MCF 10A (cell line): ENCODE results near the gene PTPRN2. TPM values are rescaled to one million over a fixed set of nuclear protein-coding genes. Genes with fewer than 3 reads are reported as not detected.

Experiments used
- BruUV-seq: library from RNA; stranded (reverse); fragments of 400-500 nt; replicated peaks from 2 replicates; lab custom pipeline; 2021; lab: Mats Ljungman, UMichigan
- CTCF ChIA-PET: fragments of 300-600 bp; sonication (Branson Sonifier 250); formaldehyde crosslinking; extraction: SDS; loops from one replicate; lab custom pipeline; 2021; ENCODE audit warnings: antibody characterized with exemption, inconsistent platforms; lab: Yijun Ruan, JAX
- POLR2A ChIA-PET: fragments of 300-600, 350-650 bp; sonication (Branson Sonifier 250); formaldehyde crosslinking; extraction: SDS; loops from one replicate; lab custom pipeline; 2020; ENCODE audit warnings: antibody characterized with exemption, inconsistent platforms; lab: Yijun Ruan, JAX
- DNase-seq: peaks from one replicate; pipeline ENCODE4 v3.0.0-alpha.2; 2018; ENCODE audit not compliant: unreplicated experiment
- H3K27ac Mint-ChIP-seq: one replicate; pipeline ENCODE4 v1.8.0; 2022; ENCODE audit warnings: mild to moderate bottlenecking, low read depth, mixed read lengths; ENCODE audit not compliant: unreplicated experiment
- H3K27me3 Mint-ChIP-seq: one replicate; pipeline ENCODE4 v1.8.0; 2022; ENCODE audit warnings: mixed read lengths; ENCODE audit not compliant: insufficient read depth, unreplicated experiment
- H3K36me3 Mint-ChIP-seq: one replicate; pipeline ENCODE4 v1.8.0; 2022; ENCODE audit warnings: mild to moderate bottlenecking, moderate library complexity, mixed read lengths; ENCODE audit not compliant: insufficient read depth, unreplicated experiment
- H3K4me1 Mint-ChIP-seq: one replicate; pipeline ENCODE4 v1.8.0; 2022; ENCODE audit warnings: mixed read lengths; ENCODE audit not compliant: insufficient read depth, unreplicated experiment
- H3K4me3 Mint-ChIP-seq: one replicate; pipeline ENCODE4 v1.8.0; 2022; ENCODE audit warnings: mild to moderate bottlenecking, moderate library complexity, mixed read lengths; ENCODE audit not compliant: unreplicated experiment
- H3K9me3 Mint-ChIP-seq: one replicate; pipeline ENCODE4 v1.8.0; 2022; ENCODE audit warnings: mixed read lengths; ENCODE audit not compliant: unreplicated experiment
- CTCF ChIP-seq: fragments of 200-600 bp; IDR thresholded peaks from one replicate; pipeline ENCODE4 v1.8.0; 2022; ENCODE audit warnings: antibody characterized with exemption, mild to moderate bottlenecking; ENCODE audit not compliant: unreplicated experiment
- intact Hi-C: fragments of 100-400 bp; cut with micrococcal nuclease; formaldehyde crosslinking; loops from 2 replicates; pipeline ENCODE4 v1.14.1; 2022
- total RNA-seq: library from RNA; stranded (reverse); gene quantifications from 2 replicates; pipeline ENCODE4 v1.2.3, GENCODE V29; 2022

PTPRN2 gene
- total RNA-seq, 1 experiment from 2014 or later, result 4.5 TPM

- Mint-ChIP-seq H3K27me3 (no peaks in the 10 kb centered on the region), H3K9me3 (no peaks in the 10 kb centered on the region), H3K36me3 (peaks cover 5% of the 10 kb centered on the region), H3K27ac (no peak overlapping the region), H3K4me1 (no peaks in the 10 kb centered on the region), H3K4me3 (no peak overlapping the region)
- POLR2A ChIA-PET, result interaction anchor here (0.8 kb wide), 1 partner anchor 11 kb away, joined by 3 read pairs; no protein-coding TSS in a partner anchor
- intact Hi-C loops, result no loop called here
- DNase-seq, result no peak
- TF ChIP-seq CTCF, result no peak
- BruUV-seq, result no TSS peak
- CTCF ChIA-PET, result no interaction called here
Observed at GRCh38 chr7:158623241-158623640, 35.6 kb upstream of the PTPRN2 start.

GRCh38 chr7:158620839-158621441, 33.3 kb upstream of the PTPRN2 start:
- ChIA-PET POLR2A (interaction anchor here (1.1 kb wide), 1 partner anchor 9 kb away, joined by 3 read pairs; no protein-coding TSS in a partner anchor), CTCF (no interaction called here)
- H3K4me1 Mint-ChIP-seq, result no peaks in the 10 kb centered on the region
- intact Hi-C loops, result no loop called here
- BruUV-seq, result no TSS peak
- TF ChIP-seq CTCF, result no peak
- H3K4me3 Mint-ChIP-seq, result no peak overlapping the region
- DNase-seq, result no peak
- H3K9me3 Mint-ChIP-seq, result no peaks in the 10 kb centered on the region
- H3K36me3 Mint-ChIP-seq, result no peaks in the 10 kb centered on the region
- H3K27ac Mint-ChIP-seq, result peak overlapping the region; percentile 35
- H3K27me3 Mint-ChIP-seq, result no peaks in the 10 kb centered on the region

GRCh38 chr7:158620418-158620817, 32.8 kb upstream of the PTPRN2 start:
- intact Hi-C loops, result no loop called here
- Mint-ChIP-seq H3K27ac (no peak overlapping the region), H3K9me3 (no peaks in the 10 kb centered on the region), H3K4me1 (no peaks in the 10 kb centered on the region), H3K27me3 (no peaks in the 10 kb centered on the region), H3K4me3 (no peak overlapping the region), H3K36me3 (no peaks in the 10 kb centered on the region)
- TF ChIP-seq CTCF, result no peak
- DNase-seq, result no peak
- ChIA-PET POLR2A (interaction anchor here (1.1 kb wide), 1 partner anchor 9 kb away, joined by 3 read pairs; no protein-coding TSS in a partner anchor), CTCF (interaction anchor here (0.7 to 1.0 kb wide), 3 partner anchors 11 to 186 kb away, joined by 3 to 4 read pairs (median 4); no protein-coding TSS in a partner anchor)
- no TSS peak for BruUV-seq

GRCh38 chr7:158618745-158619140, 31.1 kb upstream of the PTPRN2 start:
- no TSS peak for BruUV-seq
- no peaks in the 10 kb centered on the region for H3K36me3 Mint-ChIP-seq
- no peaks in the 10 kb centered on the region for H3K9me3 Mint-ChIP-seq
- no peak for DNase-seq
- ChIA-PET POLR2A (no interaction called here), CTCF (no interaction called here)
- no peak for TF ChIP-seq CTCF
- H3K27me3 Mint-ChIP-seq, result no peaks in the 10 kb centered on the region
- H3K4me1 Mint-ChIP-seq, result no peaks in the 10 kb centered on the region
- intact Hi-C loops, result no loop called here
- no peak overlapping the region for H3K27ac Mint-ChIP-seq
- no peak overlapping the region for H3K4me3 Mint-ChIP-seq
